Frontal cortex (tissue), 4 donors: ENCODE measurements around the gene ULK4. TPM values are rescaled to one million over a fixed set of nuclear protein-coding genes. Genes with fewer than 3 reads are reported as not detected.
"Not testable (repeated sequence)": the region's sequence is repeated elsewhere in the genome, so short reads cannot be mapped to it uniquely, and the experiment has no call there.

ENCODE experiments used
- DNase-seq, 2 donors: peaks; one replicate each; pipeline ENCODE4 v3.0.0; 2012; ENCODE audit warnings: low spot score in 2 of 2
- FAIRE-seq: peaks from 2 replicates; lab custom pipeline; 2012; peaks lifted over from hg19 to GRCh38; lab: Jason Lieb, UNC
- total RNA-seq: library from RNA; depleted of rRNA; stranded (reverse); fragments of >200 nt; gene quantifications from one replicate; pipeline ENCODE4 v1.2.3, GENCODE V29; 2014
- donor health status: control.
- donor health status: control.
- donor health status: control.

Gene ULK4
- total RNA-seq, 1 donor from 2014 or later = 17.5 TPM

- no peak for DNase-seq
- no peak for FAIRE-seq
These were observed 300.1 kb downstream of the ULK4 start for GRCh38 chr3:41661796-41662195.

GRCh38 chr3:41660510-41660909 lies 301.4 kb downstream of the ULK4 start:
- no peak for FAIRE-seq
- no peak for DNase-seq

GRCh38 chr3:41653571-41654239 lies 308.2 kb downstream of the ULK4 start:
- DNase-seq (no peak), FAIRE-seq (no peak)

- FAIRE-seq (no peak), DNase-seq (no peak)
These were observed 309.0 kb downstream of the ULK4 start for GRCh38 chr3:41652931-41653330.

- FAIRE-seq (no peak), DNase-seq (no peak)
These were observed 309.4 kb downstream of the ULK4 start for GRCh38 chr3:41652506-41652905.

GRCh38 chr3:41651718-41652117 lies 310.2 kb downstream of the ULK4 start:
- no peak for DNase-seq
- no peak for FAIRE-seq

- FAIRE-seq = no peak
- DNase-seq = no peak
These were observed 311.5 kb downstream of the ULK4 start for GRCh38 chr3:41650406-41650805.

GRCh38 chr3:41649129-41649739 lies 312.7 kb downstream of the ULK4 start:
- FAIRE-seq = no peak
- DNase-seq = no peak

- FAIRE-seq, DNase-seq: not testable (repeated sequence)
These were observed 314.2 kb downstream of the ULK4 start for GRCh38 chr3:41647730-41648129.

- FAIRE-seq (no peak), DNase-seq (no peak)
These were observed 321.8 kb downstream of the ULK4 start for GRCh38 chr3:41640076-41640475.

GRCh38 chr3:41638381-41638780 lies 323.5 kb downstream of the ULK4 start:
- DNase-seq (no peak), FAIRE-seq (no peak)

- no peak for DNase-seq
- no peak for FAIRE-seq
These were observed 329.2 kb downstream of the ULK4 start for GRCh38 chr3:41632700-41633099.

- no peak for FAIRE-seq
- no peak for DNase-seq
These were observed 331.2 kb downstream of the ULK4 start for GRCh38 chr3:41630708-41631107.

GRCh38 chr3:41629986-41630385 lies 331.9 kb downstream of the ULK4 start:
- DNase-seq (no peak), FAIRE-seq (no peak)

- DNase-seq (no peak), FAIRE-seq (no peak)
These were observed 332.8 kb downstream of the ULK4 start for GRCh38 chr3:41629072-41629471.

GRCh38 chr3:41627477-41628087 lies 334.3 kb downstream of the ULK4 start:
- DNase-seq (no peak), FAIRE-seq (no peak)

GRCh38 chr3:41612853-41613252 lies 349.1 kb downstream of the ULK4 start:
- no peak for DNase-seq
- FAIRE-seq = no peak

- FAIRE-seq (no peak), DNase-seq (no peak)
These were observed 350.9 kb downstream of the ULK4 start for GRCh38 chr3:41611008-41611407.

GRCh38 chr3:41608347-41608746 lies 353.6 kb downstream of the ULK4 start:
- DNase-seq = no peak
- no peak for FAIRE-seq

GRCh38 chr3:41603807-41604206 lies 358.1 kb downstream of the ULK4 start:
- DNase-seq (no peak), FAIRE-seq (no peak)

- FAIRE-seq = no peak
These were observed 359.8 kb downstream of the ULK4 start for GRCh38 chr3:41602121-41602520.

More at GRCh38 chr3:41602121-41602520, 359.8 kb downstream of the ULK4 start:
- DNase-seq = no peak
